HG02588 (cell line): ENCODE data around the gene PRMT7.

Experiments used
- ATAC-seq: cut with Tn5 transposase; IDR thresholded peaks from one replicate; pipeline ENCODE4 v1.9.1; 2021; ENCODE audit warnings: mild to moderate bottlenecking, moderate library complexity; ENCODE audit not compliant: unreplicated experiment

The PRMT7 gene

GRCh38 chr16:68300734-68301459 is 9.9 kb upstream of the PRMT7 start:
- no peak for ATAC-seq

DNA sequence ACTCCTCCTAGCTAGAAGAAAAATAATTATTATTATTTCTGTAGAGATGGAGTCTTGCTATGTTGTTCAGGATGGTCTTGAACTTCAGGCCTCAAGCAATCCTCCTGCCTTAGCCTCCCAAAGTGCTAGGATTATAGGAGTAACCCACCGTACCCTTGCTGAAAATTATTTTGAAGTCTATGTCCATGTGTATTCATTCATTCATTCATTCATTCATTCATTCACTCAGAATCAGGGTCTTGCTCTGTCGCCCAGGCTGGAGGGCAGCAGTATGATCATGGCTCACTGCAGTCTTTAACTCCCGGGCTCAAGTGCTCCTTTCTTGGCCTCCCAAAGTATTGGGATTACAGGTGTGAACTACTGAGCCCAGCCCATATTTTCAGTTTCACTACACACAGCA is 4.2 kb upstream of the PRMT7 start:
- no peak for ATAC-seq

DNA sequence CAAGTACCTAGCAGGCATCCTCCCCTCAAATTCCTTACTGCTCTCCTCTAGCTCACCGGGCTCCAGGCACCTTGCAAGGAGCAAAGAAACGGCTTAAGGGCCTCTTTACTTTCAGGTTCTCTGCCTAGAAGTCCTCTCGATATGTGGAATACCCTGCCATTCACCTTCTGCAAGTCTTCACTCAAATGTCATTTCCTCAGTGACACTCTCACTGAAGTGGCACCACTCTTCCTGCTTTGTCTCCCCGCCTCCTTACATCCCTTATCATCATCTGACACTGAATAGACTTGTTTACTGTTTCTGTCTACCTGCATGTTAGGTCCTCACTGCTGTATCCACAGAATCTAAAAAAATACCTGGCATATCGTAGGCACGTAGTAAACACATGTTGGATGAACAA is 1.0 kb upstream of the PRMT7 start:
- no peak for ATAC-seq

- no peak for ATAC-seq
These were observed 414 bp upstream of the PRMT7 start for GRCh38 chr16:68310437-68310773.

- no peak for ATAC-seq
These were observed 2.3 kb downstream of the PRMT7 start for GRCh38 chr16:68313116-68313515.

- ATAC-seq, result peak; percentile 69
These were observed 8.5 kb downstream of the PRMT7 start for GRCh38 chr16:68319185-68319908.

DNA sequence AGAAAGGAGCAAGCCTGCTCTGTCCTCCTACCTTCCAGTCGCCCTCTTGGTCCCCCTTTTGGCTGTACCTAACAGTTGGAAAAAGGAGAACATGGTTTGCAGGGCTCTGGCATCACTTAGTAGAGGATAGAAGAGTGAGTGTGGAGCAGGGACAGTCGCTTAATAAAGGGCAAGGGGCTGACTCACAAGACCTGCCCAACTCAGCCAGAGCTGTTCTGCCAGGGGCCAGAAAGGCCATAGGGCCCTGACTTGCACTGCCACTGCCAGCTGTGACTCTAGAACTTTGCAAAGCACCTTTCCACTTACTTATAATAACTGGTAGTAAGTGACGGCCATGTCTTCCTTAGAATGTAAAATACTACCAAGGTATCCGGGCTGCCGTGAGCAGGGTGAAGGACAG is 13.5 kb downstream of the PRMT7 start:
- no peak for ATAC-seq

- no peak for ATAC-seq
These were observed 14.1 kb downstream of the PRMT7 start for GRCh38 chr16:68324780-68325357.

- no peak for ATAC-seq
These were observed 17.5 kb downstream of the PRMT7 start for GRCh38 chr16:68328151-68328859.

GRCh38 chr16:68328860-68329390 is 18.1 kb downstream of the PRMT7 start:
- ATAC-seq, result no peak

- ATAC-seq, result no peak
These were observed 21.1 kb downstream of the PRMT7 start for GRCh38 chr16:68331879-68332410.

- no peak for ATAC-seq
These were observed 21.7 kb downstream of the PRMT7 start for GRCh38 chr16:68332411-68333121.

DNA sequence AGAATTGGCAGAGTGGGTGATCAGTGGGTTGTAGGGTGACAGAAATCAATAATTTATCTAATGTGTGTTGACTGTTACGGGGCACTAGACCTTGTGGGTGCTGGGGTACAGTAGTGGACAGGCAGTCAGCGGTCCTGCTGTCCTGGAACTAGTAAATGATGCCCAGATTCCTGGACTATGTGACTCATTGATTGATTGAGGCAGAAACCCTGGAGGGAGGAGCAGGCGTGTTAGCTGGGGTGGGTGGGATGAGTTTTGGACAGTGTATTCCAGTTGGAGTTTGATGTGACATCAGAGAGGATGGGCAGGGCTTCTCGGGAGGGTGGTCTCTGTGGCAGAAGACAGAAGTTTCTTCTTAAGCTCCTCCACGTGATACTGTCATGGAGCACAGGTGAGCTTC is 24.4 kb downstream of the PRMT7 start:
- no peak for ATAC-seq

- no peak for ATAC-seq
These were observed 27.7 kb downstream of the PRMT7 start for GRCh38 chr16:68338326-68339119.

DNA sequence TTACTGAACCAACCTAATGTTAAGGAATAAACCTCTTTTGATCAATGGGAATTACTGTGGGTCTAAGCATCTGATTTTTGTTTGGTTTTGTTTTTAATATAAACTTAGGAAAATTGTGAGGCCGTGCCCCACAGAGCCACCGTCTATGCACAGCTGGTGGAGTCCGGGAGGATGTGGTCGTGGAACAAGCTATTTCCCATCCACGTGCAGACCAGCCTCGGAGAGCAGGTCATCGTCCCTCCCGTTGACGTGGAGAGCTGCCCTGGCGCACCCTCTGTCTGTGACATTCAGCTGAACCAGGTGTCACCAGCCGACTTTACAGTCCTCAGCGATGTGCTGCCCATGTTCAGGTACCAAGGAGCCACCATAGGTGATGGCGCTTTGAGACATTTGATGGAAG is 28.4 kb downstream of the PRMT7 start:
- no peak for ATAC-seq

DNA sequence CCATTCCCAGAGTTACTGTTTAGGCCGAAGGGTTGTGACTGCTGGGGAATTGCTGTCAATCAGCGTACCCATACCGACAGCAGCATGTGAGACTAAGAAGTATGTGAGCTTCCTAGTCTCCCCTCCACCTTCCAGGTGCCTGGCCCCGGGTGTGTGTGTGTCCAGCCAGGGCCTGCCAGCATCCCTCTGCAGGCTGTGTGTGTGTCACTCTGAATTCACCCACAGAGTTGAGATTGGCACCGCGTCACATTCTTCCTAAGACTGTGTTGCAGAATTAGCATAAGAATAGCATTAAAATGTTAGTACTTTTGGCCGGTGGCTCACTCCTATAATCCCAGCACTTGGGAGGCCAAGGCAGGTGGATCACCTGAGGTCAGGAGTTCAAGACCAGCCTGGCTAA is 31.8 kb downstream of the PRMT7 start:
- no peak for ATAC-seq

GRCh38 chr16:68343137-68343536 is 32.3 kb downstream of the PRMT7 start:
- ATAC-seq, result no peak

DNA sequence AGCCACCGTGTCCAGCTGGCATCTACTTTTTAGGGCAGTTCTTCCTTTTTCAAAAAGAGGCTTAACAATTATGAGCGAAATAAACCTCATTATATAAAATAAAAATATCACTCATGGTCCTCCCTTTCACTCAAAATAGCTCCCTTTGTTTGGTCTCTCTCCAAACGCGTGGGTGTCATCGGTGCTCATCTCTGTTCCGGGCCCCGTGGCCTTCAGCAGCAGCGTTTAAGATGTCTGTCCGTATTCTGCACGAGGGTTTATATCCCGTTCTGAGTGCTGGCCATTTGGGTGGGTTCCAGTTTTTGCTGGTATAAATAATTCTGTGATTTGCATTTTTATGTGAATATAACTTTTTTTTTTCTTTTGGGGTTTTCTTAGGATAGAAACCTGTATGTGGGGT is 33.4 kb downstream of the PRMT7 start:
- ATAC-seq, result no peak

GRCh38 chr16:68345351-68345810 is 34.6 kb downstream of the PRMT7 start:
- ATAC-seq, result no peak
